Stimulated activated CD4-positive, alpha-beta T cell treated with anti-CD3 and anti-CD28 coated beads, TNF-alpha, amount 100 ng/mL, for 48 hours (primary cell): ENCODE measurements around the gene LCLAT1.
"Not testable (repeated sequence)": the region's sequence is repeated elsewhere in the genome, so short reads cannot be mapped to it uniquely, and the experiment has no call there.

ENCODE experiments used
- DNase-seq, 3 donors: peaks; one replicate each; pipeline ENCODE4 v3.0.0-alpha.2; 2020; ENCODE audit warnings: low read depth in 3 of 3

Gene LCLAT1

DNA sequence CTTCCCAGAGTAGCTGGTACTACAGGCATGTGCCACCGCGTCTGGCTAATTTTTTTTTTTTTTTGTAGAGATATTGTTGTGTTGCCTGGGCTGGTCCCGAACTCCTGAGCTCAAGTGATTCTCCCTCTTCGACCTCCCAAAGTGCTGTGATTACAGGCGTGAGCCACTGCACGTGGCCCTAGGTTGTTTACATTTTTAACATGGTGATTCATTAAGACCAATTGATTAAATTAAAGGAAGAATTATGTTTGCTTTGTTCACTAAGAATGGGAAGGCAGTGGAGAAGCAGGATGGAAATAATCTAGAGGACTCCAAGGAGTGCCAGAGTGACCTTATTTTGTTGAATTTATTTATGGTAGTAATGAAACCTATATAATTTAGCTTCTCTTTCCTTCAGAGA lies 7.5 kb downstream of the LCLAT1 start:
- no peak for DNase-seq

DNA sequence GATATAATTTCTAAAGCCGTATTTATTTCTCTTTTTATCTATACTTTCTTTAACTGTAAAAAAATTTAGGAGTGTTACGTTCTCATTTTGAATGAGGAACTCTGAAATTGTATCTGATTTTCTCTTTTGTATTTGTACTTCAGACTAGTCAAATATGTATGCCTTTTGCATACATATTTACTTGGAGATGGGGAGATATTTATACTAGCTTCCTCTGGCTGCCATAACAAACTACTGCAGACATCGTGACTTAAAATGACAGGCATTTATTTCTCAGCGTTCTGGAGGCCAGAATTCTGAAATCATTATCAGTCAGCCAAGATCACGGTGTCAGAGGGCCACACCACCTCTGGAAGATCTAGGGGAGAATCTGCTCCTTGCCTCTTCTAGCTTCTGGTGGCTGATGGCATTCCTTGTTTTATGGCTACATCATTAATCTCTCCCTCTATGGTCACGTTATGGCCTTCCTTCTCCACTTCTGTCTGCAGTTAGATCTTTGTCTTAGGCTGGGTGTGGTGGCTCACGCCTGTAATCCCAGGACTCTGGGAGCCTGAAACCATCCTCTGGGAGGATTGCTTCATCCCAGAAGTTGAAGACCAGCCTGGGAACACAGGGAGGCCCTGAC lies 8.2 kb downstream of the LCLAT1 start:
- no peak for DNase-seq

DNA sequence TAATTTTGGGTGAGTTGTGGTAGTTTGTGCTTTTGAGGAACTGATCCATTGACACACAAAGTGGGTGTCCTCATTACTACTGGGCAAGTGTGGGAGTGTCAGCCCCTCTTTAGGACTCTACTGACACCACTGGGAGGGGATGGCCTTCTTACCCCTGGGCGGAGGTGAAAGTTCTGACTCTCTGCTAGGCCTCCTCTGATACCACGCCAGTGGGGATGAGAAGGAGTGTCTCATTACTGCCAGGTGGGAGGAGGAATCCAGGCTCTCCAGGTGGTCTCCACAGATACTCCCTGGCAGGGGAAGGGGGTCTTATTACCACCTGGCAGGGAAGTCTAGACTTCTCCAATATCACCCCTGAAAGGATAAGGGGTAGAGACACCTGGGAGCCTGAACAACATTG lies 9.1 kb downstream of the LCLAT1 start:
- no peak for DNase-seq

DNA sequence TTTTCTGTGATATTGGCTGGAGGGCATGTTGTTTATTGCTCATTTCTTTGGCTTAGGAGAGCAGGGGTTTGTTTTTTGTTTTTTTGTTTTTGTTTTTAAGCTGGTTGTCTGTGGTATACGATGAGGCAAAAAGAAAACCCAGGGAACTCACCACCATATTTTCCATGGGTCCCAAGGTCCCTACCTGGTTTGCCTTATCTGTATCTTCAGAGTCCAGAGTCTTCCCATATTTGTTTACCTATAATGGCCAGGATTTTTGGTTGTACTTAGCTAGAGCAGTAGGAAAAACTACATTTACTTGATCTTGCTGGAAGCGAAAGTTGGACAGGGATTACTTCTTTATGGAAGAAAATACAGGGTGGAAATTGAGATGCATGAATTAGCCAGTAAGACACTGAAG lies 9.5 kb downstream of the LCLAT1 start:
- DNase-seq = no peak

DNA sequence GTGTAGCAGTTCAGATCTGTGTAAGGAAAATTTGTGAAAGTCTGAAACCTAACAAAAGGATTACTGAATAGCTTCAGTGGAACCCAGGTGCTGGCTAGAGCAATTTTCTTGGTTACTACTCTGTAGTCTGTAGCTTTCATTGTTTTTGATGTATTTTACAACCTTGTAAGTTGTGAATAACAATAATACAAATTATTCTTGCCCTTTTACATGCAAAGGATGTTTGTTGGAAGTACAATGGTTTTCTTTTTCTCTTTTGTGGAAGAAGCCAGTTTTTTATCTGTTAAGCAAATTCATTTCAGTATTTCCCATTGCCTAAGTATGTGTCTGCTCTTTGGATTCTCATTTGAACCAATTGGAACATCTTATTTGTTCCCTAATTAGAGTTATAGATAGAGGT lies 10.2 kb downstream of the LCLAT1 start:
- DNase-seq = no peak

DNA sequence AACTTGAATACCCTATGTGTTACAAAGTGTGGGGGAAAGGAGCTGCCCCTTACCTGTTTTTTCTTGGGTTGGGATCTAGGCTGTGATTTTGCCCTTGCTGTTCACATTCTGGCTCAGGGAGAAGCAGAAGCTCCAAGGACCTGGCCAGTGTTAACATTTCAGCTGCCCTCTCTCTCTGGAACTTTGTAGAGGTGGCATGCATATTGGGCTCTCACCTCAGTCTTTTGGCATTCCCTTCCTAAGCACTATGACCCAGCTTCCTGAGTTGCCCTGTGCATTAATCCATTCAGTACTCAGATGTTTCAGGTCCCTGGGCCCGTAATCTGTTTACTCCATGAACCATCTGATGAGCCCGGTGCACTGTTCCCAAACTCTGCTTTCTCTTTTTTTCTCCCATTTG lies 12.1 kb downstream of the LCLAT1 start:
- no peak for DNase-seq

DNA sequence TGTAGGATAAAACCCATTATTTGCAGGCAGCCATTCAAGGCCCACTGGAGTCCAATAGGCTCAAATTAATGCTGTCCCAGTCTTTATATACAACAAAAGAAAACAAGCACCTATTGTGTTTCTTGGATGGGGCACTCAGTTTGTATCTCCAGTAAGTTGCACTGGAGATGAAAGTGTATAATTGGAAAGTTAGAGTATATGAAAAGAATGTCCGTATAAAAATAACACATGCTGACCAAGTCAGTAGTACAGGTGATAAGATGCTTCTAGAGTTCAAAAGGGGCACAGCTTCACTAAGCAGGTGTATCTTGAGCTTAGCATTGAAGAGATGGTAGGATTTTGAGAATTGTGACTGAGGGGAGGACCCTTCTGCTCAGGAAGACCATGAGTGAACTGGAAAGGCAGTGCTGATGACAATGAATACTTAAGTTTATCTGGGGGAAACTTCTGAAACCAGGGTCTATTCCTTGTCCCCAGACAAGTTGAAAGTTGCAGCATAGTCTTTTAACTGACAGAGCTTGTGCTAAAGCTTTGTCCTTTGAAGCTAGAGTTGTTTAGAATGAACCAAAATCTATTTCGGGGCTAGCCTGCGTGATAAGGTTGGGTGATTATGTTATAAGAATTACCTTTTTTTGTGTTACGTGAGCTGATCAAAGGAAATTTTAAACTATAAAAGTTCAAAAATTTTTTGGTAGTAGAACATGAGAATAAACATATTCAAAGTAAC lies 15.2 kb downstream of the LCLAT1 start:
- no peak for DNase-seq

DNA sequence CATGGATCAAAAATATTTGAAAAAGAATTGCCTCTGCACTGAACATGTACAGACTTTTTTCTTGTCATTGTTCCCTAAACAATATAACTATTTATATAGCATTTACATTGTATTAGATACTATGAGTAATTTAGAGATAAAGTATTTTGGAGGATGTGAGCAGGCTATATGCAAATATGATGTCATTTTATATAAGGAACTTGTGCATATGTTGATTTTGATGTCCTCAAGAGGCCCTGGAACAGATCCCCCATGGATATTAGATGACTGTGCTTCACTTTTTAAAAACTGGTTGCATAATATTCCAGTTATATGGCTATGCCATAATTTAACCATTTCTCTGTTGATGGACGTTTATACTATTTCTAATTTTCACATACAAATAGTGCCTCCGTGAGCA lies 16.5 kb downstream of the LCLAT1 start:
- no peak for DNase-seq

DNA sequence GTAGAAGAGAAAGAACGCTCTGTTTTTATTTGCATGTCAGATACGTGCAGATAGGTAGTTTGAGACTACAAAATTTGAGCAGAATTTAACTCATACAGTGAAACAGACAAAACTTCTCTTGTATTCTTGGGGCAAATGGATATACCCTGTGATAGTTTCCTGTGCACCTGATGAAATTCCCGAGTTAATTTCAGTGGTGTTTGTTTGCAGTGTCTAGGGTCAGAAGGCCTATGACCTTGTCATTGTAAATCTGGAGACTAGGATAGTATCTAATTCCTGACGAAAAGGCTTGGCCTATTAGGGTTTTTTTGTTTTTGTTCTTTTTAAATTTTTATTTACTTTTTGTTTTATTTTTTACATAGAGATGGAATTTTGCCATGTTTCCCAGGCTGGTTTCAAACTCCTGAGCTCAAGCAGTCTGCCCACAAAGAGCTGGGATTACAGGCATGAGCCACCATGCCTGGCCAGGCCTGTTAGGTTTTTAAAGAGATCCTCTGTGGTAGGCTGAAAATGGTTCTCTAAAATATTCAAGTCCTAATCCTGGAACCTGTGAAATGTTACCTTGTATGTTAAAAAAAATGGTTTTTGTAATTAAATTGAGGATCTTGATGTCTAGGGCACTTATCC lies 17.6 kb downstream of the LCLAT1 start:
- no peak for DNase-seq

DNA sequence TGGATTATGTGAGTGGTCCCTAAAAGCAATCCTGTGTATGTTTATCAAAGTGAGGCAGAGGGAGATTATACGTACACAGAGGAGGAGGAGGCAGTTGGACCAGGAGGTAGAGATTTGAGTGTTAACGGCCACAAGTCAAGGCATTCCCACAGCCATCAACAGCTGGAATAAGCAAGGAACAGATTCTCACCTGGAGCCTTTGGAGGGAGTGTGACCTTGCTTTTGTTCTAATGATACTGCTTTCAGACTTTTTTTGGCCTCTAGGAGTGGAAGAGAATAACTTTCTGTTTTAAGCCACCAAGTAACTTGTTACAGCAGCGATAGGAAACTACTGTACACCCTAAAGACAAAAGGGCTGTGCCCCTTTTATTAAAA lies 18.1 kb downstream of the LCLAT1 start:
- no peak for DNase-seq

DNA sequence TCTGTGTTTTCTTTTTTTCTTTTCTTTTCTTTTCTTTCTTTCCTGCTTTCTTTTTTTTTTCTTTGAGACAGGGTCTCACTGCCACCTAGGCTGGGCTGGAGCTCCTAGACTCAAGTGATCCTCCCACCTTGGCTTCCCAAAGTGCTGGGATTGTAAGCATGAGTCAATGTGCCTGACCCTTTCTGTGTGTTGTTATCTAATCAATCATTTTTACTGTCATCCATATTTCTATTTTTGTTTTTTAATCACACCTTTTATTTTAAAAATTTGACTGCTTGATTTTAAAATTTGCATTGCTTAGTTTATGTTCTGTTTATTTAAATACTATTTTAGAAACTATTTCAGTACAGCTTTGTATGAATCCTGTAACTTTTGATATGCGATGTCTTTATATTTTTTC lies 19.2 kb downstream of the LCLAT1 start:
- DNase-seq = no peak

DNA sequence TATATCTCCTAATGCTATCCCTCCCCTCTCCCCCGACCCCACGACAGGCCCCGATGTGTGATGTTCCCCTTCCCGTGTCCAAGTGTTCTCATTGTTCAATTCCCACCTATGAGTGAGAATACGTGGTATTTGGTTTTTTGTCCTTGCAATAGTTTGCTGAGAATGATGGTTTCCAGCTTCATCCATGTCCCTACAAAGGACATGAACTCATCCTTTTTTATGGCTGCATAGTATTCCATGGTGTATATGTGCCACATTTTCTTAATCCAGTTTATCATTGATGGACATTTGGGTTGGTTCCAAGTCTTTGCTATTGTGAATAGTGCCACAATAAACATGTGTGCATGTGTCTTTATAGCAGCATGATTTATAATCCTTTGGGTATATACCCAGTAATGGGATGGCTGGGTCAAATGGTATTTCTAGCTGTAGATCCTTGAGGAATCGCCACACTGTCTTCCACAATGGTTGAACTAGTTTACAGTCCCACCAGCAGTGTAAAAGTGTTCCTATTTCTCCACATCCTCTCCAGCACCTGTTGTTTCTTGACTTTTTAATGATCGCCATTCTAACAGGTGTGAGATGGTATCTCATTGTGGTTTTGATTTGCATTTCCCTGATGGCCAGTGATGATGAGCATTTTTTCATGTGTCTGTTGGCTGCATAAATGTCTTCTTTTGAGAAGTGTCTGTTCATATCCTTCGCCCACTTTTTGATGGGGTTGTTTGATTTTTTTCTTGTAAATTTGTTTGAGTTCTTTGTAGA lies 20.2 kb downstream of the LCLAT1 start:
- not testable (repeated sequence) for DNase-seq

DNA sequence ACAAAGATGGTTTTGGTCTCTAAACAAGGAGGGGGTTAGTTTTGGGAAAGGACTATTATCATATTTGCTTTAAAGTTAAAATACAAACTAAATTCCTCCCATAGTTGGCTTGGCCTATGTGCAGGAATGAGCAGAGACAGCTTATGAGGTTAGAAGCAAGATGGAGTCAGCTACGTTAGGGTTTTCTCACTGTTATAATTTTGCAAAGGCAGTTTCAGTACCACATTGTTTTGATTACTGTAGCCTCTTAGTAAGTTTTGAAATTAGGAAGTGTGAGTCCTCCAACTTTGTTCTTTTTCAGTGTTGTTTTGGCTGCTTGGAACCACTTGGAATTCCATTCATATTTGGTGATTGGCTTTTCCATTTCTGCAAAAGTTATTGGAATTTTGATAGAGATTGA lies 23.4 kb downstream of the LCLAT1 start:
- DNase-seq = no peak

DNA sequence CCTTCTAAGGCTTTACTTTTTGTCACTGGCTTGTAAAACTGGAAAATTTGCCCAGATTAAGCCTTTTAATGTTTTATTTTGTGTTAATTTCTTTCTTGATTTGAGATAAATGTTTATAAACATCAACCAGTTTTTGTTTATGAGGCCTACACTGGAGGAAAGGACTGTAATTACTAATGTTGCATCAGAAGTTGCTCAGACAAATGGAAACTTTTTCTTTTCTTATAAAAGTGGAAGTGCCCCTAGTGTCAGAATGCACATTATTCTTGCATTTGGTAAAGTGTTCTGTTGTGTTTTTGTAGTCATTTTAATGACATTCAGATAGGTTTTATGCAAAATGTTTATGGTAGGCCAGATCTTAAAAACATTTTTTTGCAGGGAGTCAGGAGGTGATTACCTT lies 25.3 kb downstream of the LCLAT1 start:
- DNase-seq = no peak

DNA sequence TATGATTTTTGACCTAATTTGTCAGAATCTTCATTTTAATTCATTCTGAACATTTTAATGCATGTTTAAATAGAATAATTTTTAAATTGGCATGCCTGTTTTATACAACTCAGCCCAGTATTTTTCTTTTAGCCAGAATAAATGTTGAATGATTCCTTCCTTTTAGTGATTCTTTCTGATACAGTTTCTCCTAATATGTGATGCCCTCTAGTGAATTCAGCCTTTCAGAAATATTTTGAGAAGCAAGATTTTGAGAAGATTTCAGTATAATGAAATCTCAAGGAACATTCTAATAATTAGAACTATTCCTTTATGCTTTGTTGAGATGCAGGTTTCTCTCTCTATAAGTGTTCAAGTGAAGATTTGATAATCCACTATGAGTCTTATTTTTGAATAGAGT lies 28.5 kb downstream of the LCLAT1 start:
- no peak for DNase-seq

DNA sequence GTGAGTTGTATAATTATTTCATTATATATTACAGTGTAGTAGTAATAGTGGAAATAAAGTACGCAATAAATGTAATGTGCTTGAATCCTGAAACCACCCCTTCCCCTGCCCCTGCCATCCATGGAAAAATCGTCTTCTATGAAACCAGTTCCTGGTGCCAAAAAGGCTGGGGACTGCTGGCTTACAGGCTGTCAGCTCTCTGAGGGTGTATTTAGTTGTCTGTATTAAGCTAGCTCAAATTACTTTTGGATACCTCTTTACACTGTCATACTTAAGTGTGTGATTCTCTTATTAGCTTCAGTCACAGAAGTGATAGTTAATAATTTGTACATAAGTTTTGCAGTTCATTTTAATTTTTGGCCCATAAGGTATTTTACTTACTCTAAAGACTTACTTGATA lies 29.6 kb downstream of the LCLAT1 start:
- DNase-seq = no peak

DNA sequence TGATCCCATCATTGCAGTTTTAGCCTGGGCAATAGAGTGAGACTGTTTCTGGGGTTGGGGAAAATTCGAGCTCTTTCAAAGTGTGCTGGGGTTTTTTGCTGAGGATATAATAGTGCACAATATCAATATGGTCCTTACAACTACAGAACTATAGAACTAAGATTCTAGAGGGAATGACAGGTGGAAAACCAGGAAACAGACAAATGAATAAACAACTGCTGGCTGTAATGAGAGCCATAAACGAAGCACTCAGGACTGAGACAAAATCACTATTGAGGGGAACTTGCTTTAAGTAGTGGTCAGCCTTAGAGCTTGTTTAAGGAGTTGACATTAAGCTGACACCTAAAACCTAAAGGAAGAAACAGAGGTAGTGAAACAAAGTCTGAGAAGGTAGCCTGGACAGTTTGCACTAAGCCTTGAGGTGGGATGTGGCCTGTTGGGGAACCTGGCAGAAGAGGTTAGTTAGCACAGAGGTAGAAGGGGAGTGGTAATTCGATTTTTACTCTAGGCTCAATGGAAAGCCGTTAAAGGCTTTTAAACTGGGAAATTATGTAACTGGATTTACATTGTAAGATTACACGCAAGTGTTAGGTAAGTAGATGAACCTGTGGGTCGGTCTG lies 33.8 kb downstream of the LCLAT1 start:
- no peak for DNase-seq

DNA sequence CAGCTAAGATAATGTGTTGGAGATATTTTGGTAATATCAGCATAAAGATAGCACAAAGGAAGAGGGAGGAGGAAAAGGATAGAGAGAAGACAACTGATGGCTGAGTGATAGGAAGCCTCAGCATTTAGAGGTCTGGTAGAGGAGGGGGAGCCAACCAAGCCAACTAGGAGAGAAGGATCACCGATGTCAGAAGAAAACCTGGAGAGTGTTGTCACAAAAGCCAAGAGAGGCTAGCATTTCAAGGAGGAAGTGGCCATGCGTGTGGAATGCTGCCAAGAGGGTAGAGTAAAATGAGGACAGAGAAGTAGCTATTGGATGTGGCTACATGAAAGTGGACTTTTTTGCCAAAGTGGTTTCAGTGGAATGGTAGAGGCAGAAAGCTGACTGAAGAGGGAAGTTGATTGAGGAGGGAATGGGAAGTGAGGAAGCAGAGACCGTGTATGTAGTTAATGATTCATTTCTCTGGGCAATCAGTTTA lies 34.3 kb downstream of the LCLAT1 start:
- DNase-seq = no peak

DNA sequence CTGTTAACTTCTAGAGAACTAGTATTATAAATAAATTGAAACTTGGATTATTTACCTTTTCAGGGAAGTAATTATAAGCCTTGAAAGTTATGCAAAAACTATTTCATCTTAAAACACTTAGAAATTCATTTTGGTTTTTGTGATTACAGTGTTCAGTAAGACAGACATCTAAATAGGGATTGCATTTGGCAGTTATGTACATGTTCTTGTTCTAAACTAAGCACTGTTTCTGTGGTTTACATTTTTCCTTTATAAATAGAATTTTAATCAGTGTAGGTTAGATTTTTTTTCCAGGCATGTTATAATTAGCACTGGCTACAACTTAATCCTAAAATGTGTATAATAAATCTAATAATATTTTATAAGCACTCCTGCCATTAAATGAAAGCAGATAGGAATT lies 35.0 kb downstream of the LCLAT1 start:
- DNase-seq = no peak

DNA sequence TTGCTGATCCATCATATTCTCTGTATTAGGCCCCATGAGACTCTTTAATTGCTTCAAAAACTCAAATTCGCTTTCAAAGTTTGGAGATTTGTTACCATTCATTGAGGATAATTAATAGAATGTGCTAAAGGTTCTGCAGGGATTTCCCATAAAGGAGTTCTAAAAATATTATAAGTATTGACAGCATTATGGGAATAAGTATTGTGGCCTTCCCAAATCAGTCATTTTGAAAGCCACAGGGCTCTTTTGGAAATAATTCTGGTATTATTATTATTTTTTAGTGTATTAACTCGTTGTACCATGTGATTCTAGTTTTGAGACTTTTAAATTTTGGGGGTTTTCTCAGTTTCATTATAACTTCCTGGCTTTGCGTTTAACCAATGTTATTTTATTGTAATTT lies 37.1 kb downstream of the LCLAT1 start:
- DNase-seq = no peak

DNA sequence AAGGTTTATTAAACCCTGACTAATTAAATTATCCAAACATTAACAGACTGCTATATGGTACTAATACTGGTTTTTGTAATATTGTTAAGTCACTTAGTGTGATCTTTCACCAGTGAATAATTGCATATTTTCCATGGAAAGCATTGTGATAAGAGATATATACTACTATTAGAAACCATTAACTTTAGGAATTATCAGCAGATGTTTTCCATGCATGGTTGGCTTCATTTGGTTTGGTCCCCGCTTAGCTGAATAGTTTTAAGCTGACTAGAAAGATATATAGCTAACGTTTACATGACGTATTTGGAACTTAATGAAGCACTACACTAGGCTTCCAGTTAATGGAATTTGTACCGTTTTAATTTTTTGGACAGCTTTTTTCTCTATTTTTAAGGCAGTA lies 37.9 kb downstream of the LCLAT1 start:
- DNase-seq = no peak

DNA sequence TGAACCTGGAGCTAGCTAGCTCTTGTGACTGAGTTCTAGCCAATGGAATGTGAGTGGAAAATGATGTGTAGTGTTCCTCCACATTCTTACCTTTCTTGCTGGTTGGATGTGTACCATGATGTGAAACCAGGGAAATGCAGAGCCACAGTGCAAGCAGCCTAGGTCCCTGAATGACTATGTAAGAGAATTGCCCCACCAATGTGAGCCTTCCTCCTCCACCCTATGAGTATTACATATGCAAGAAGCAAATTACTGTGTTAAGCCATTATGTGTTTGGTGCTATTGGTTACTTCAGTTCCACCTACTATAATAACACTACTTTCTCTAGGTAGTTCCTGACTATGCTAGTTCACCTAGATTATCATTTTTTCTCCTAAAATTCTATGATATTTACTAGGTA lies 39.6 kb downstream of the LCLAT1 start:
- no peak for DNase-seq
